HepG2 (cell line): ENCODE measurements around the gene CTNNA1. TPM values are rescaled to one million over a fixed set of nuclear protein-coding genes. Genes with fewer than 3 reads are reported as not detected.
A peak's percentile ranks its signal among the peaks of the same experiment; 100 is the strongest.

Source experiments
- ATAC-seq: fragments of 200-7000 bp; cut with Tn5 transposase; 3 replicates; pipeline ENCODE4 v1.9.1; 2020; ENCODE audit warnings: mild to moderate bottlenecking, moderate library complexity
- BruUV-seq: library from RNA; stranded (reverse); fragments of 400-500 nt; replicated peaks from 2 replicates; lab custom pipeline; 2021; lab: Mats Ljungman, UMichigan
- CTCF ChIA-PET: fragments of 300-600 bp; formaldehyde crosslinking; extraction: SDS; loops from one replicate; lab custom pipeline; 2021; ENCODE audit warnings: low total read pairs, inconsistent platforms, low intra/inter-chr PET ratio; lab: Yijun Ruan, JAX
- POLR2A ChIA-PET: fragments of 350-600 bp; sonication (Branson Sonifier 250); formaldehyde crosslinking; loops from one replicate; lab custom pipeline; 2020; ENCODE audit warnings: antibody characterized with exemption, inconsistent platforms; lab: Yijun Ruan, JAX
- DNase-seq: peaks from one replicate; pipeline ENCODE4 v3.0.0-alpha.2; 2015; ENCODE audit warnings: low spot score
- FAIRE-seq: peaks from 3 replicates; lab custom pipeline; 2011; peaks lifted over from hg19 to GRCh38; lab: Jason Lieb, UNC
- H2AFZ ChIP-seq: one replicate; pipeline ENCODE4 v1.6.1; 2011; ENCODE audit warnings: low read length, inconsistent platforms
- H3K27ac ChIP-seq: fragments of 300-600 bp; 3 replicates; pipeline ENCODE4 v1.8.0; 2011; ENCODE audit warnings: mixed run types, mild to moderate bottlenecking, mixed read lengths, low read length, inconsistent platforms; ENCODE audit not compliant: insufficient read depth; ENCODE audit errors: extremely low read length
- H3K27me3 ChIP-seq, 2 experiments: fragments of 200-600 bp in 1 of 2; 2 replicates in 1 of 2; 3 replicates in 1 of 2; pipeline versions ENCODE4 v1.6.0 to v1.8.0; 2011; ENCODE audit warnings: low read length in 2 of 2, mild to moderate bottlenecking in 2 of 2, moderate library complexity in 2 of 2, inconsistent platforms in 1 of 2; ENCODE audit not compliant: insufficient read depth in 2 of 2, control insufficient read depth in 1 of 2
- H3K36me3 ChIP-seq, 2 experiments: fragments of 200-600 bp in 1 of 2; replicated peaks in 1 of 2; 2 replicates in 1 of 2; 3 replicates in 1 of 2; pipeline versions ENCODE4 v1.5.1 to v1.8.0; 2011; ENCODE audit warnings: low read length in 2 of 2, inconsistent platforms in 1 of 2; ENCODE audit not compliant: insufficient read depth in 2 of 2, control insufficient read depth in 1 of 2
- H3K4me1 ChIP-seq: 2 replicates; pipeline ENCODE4 v1.5.1; 2012; ENCODE audit warnings: low read length, inconsistent platforms; ENCODE audit not compliant: insufficient read depth
- H3K4me2 ChIP-seq: 2 replicates; pipeline ENCODE4 v1.6.0; 2011; ENCODE audit warnings: low read depth, low read length, inconsistent platforms
- H3K4me3 ChIP-seq, 3 experiments: fragments of 200-600 bp in 1 of 3; sonication (generic), shearing (Covaris generic) in 1 of 3; replicated peaks in 1 of 3; 2 replicates each; pipeline ENCODE4 v1.5.1; 2011 to 2016; ENCODE audit warnings: low read length in 3 of 3, inconsistent platforms in 2 of 3, low read depth in 2 of 3, mild to moderate bottlenecking in 2 of 3, control low read depth in 1 of 3, mixed read lengths in 1 of 3; ENCODE audit not compliant: insufficient read depth in 1 of 3
- H3K79me2 ChIP-seq: one replicate; pipeline ENCODE4 v1.6.1; 2011; ENCODE audit warnings: low read length, inconsistent platforms; ENCODE audit not compliant: insufficient read depth
- H3K9ac ChIP-seq: 2 replicates; pipeline ENCODE4 v1.6.0; 2011; ENCODE audit warnings: mild to moderate bottlenecking, low read depth, low read length, inconsistent platforms; ENCODE audit not compliant: insufficient read depth
- H3K9me3 ChIP-seq: 2 replicates; pipeline ENCODE4 v1.5.1; 2012; ENCODE audit warnings: mild to moderate bottlenecking, low read length
- H4K20me1 ChIP-seq: 2 replicates; pipeline ENCODE4 v1.6.0; 2011; ENCODE audit warnings: inconsistent platforms, mild to moderate bottlenecking, low read length, moderate library complexity; ENCODE audit not compliant: insufficient read depth
- GATAD2A ChIP-seq: IDR thresholded peaks from 2 replicates; pipeline ENCODE4 v1.6.1; 2016
- HBP1 ChIP-seq: IDR thresholded peaks from 2 replicates; pipeline ENCODE4 v1.6.1; 2016; ENCODE audit warnings: low read depth, control low read depth
- HMGXB4 ChIP-seq, 2 experiments: sonication (generic) in 1 of 2; formaldehyde crosslinking in 1 of 2; IDR thresholded peaks; 2 replicates each; pipeline versions ENCODE4 v1.4.0 to v1.6.1; 2018 to 2020; ENCODE audit warnings: missing genetic modification reagents in 2 of 2, borderline replicate concordance in 1 of 2, low read depth in 1 of 2, mild to moderate bottlenecking in 1 of 2, missing biosample characterization in 1 of 2
- KLF12 ChIP-seq: sonication (generic); formaldehyde crosslinking; IDR thresholded peaks from 2 replicates; pipeline ENCODE4 v1.4.0; 2020; ENCODE audit warnings: missing genetic modification reagents, borderline replicate concordance
- PRMT3 ChIP-seq: sonication (generic); formaldehyde crosslinking; IDR thresholded peaks from 2 replicates; pipeline ENCODE4 v1.8.1; 2022; ENCODE audit warnings: low read depth, mild to moderate bottlenecking, moderate library complexity, missing genetic modification reagents, borderline replicate concordance
- ZBTB10 ChIP-seq: sonication (generic); formaldehyde crosslinking; IDR thresholded peaks from 2 replicates; pipeline ENCODE4 v1.4.0; 2020; ENCODE audit warnings: missing genetic modification reagents, borderline replicate concordance
- ZBTB8A ChIP-seq: sonication (generic); formaldehyde crosslinking; IDR thresholded peaks from 2 replicates; pipeline ENCODE4 v1.4.0; 2020; ENCODE audit warnings: mild to moderate bottlenecking, low read depth, missing genetic modification reagents, borderline replicate concordance
- ZFP36L2 ChIP-seq: sonication (generic); formaldehyde crosslinking; IDR thresholded peaks from 2 replicates; pipeline ENCODE4 v1.4.0; 2020; ENCODE audit warnings: missing genetic modification reagents
- ZNF354B ChIP-seq: sonication (generic); formaldehyde crosslinking; IDR thresholded peaks from 2 replicates; pipeline ENCODE4 v1.8.0; 2022; ENCODE audit warnings: mild to moderate bottlenecking, missing genetic modification reagents
- ZNF784 ChIP-seq: sonication (generic); formaldehyde crosslinking; IDR thresholded peaks from 2 replicates; pipeline ENCODE4 v1.5.1; 2020; ENCODE audit warnings: missing genetic modification reagents, mild to moderate bottlenecking, borderline replicate concordance
- whole genome bisulfite sequencing: methylation state at CpG from one replicate; pipeline ENCODE4 v1.1.6; 2017; ENCODE audit warnings: low lambda C conversion rate; 5-methylcytosine and 5-hydroxymethylcytosine counted together
- in situ Hi-C: cut with HindIII; loops from 2 replicates; pipeline ENCODE4 v1.10.0; 2017; ENCODE audit warnings: low pct_unique_long_range_greater_than_20kb; ENCODE audit not compliant: extremely low pct_ligation_motif_present
- intact Hi-C: fragments of 100-400 bp; cut with micrococcal nuclease; formaldehyde crosslinking; loops from one replicate; pipeline ENCODE4 v1.10.0; 2022; ENCODE audit not compliant: unreplicated experiment
- polyA plus RNA-seq, 8 experiments: library from polyadenylated mRNA; depleted of rRNA in 3 of 8; stranded (reverse) in 7 of 8; unstranded in 1 of 8; fragments of >200 nt; fragmentation: Illumina TruSeq in 4 of 8; extraction: Trizol in 4 of 8; gene quantifications; 2 replicates each; pipeline versions ENCODE4 v1.2.1 to v1.2.3, GENCODE V29; 2011 to 2016; ENCODE audit warnings: low read depth in 4 of 8, missing spikeins in 1 of 8, mixed read lengths in 1 of 8; ENCODE audit not compliant: insufficient read depth in 1 of 8
- total RNA-seq, 5 experiments: library from RNA; depleted of rRNA; stranded (reverse); fragments of >200 nt; fragmentation: Illumina TruSeq; extraction: Trizol; gene quantifications; 2 replicates each; pipeline ENCODE4 v1.2.3, GENCODE V29; 2016; ENCODE audit warnings: low read depth in 1 of 5

The CTNNA1 gene
- total and polyA plus RNA-seq, 2 of the 13 experiments (the other 11 are each of a cell fraction or from before 2014, with no cell fraction given) = 66.8 to 162 TPM

- no peak for TF ChIP-seq ZNF784
Measured at GRCh38 chr5:138752341-138752950, 779 bp upstream of the CTNNA1 start (continued).

DNA sequence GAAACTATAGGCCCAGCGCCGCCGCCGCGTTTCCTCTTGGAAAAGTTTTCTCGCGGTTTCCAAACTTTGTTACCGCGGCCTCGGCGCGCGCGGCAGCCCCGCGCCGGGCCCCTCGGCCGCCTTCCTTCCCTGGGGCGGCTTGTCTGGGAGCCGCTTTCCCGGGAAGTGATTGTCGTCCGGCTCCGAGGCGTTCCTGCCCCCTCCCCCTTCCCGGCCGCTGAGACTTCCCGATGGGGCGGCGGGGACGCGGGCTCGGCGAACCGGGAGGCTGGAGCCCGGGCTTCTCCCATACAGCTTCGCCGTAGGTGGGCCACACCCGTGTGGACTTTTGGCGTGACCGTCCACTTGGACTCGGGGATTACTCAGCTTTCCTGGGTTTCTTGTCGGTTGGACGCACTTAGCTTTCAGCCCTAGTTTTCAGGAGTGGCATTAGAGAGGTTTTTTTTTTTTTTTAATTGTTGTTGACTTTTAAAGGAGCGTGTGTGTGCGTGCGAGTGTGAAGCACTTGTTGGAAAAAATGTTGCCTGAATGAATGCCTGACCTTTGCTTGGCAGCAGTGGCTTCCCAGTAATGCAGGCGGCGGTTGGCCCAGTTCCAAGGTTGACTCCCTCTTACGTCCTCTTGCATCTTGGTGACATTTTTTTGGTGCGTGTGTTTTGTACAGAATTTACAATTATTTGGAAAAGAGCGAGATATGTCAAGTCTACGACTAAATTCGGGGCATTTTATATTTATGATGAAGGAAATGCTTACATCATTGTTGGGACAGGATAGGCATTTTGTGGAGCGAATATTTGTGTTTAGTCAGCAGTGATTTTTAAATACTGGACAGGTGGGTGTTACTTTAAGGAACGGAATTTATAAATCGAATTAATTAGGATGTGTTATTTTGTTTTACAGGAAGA, 821 bp downstream of the CTNNA1 start:
- Histone ChIP-seq H3K36me3 (no peaks in the 10 kb centered on the region), H3K4me1 (peaks cover 43% of the 10 kb centered on the region), H2AFZ (no peak overlapping the region), H4K20me1 (peaks cover 35% of the 10 kb centered on the region), H3K27me3 (no peaks in the 10 kb centered on the region), H3K4me3 (peak overlapping the region; percentile 83 to 98 (median 93)), H3K9ac (peak overlapping the region; percentile 94), H3K27ac (peak overlapping the region; percentile 91), H3K4me2 (peak overlapping the region; percentile 83), H3K9me3 (no peaks in the 10 kb centered on the region), H3K79me2 (peaks cover 52% of the 10 kb centered on the region)
- under 1% methylated on average over 18 of the region's 58 CpGs for WGBS
- FAIRE-seq (peak; percentile 73), ATAC-seq (peak; percentile 52), DNase-seq (peak; percentile 89)
- in situ Hi-C loops (no loop called here), intact Hi-C loops (loop anchor here (10.0 kb wide), 1 partner anchor 179 kb away; the partner anchor contains the start of gene HSPA9)
- ChIA-PET CTCF (no interaction called here), POLR2A (interaction anchor here (1.3 to 2.1 kb wide), 5 partner anchors 7 to 519 kb away, joined by 3 to 9 read pairs (median 5); partner anchors contain the start of gene HSPA9)
- BruUV-seq = TSS peak; percentile 61
- 0 out of 2 replicates have a peak, but pooled peaks have one; percentile 40 for TF ChIP-seq HBP1 (CRISPR knock-in tag)
- no peak for TF ChIP-seq KLF12 (CRISPR knock-in tag)
- TF ChIP-seq ZNF354B (CRISPR knock-in tag) = 0 out of 2 replicates have a peak, but pooled peaks have one; percentile 42
- no peak for TF ChIP-seq ZBTB10
- no peak; the same call in 1 of the 2 replicates for TF ChIP-seq ZBTB8A (CRISPR knock-in tag)
- peak; percentile 62 for TF ChIP-seq GATAD2A (CRISPR knock-in tag)
- peak in 1 of 2 experiments; percentile 59; a peak in 2 of 4 replicates for TF ChIP-seq HMGXB4 (CRISPR knock-in tag; IDR thresholded peaks at IDR 0.05; ENCODE audit: borderline replicate concordance in 1 of 2, low read depth in 1 of 2)
- TF ChIP-seq PRMT3 (CRISPR knock-in tag) = no peak
- TF ChIP-seq ZFP36L2 (CRISPR knock-in tag) = no peak
